ENCODE measurements around the gene SPATA7.

The SPATA7 gene

GRCh38 chr14:88479574-88479987 lies 94.1 kb downstream of the SPATA7 start:
- DNase-seq (ENCODE audit: low read depth in 2 of 2, low spot score in 1 of 2) = no peak

GRCh38 chr14:88481059-88481458 lies 95.6 kb downstream of the SPATA7 start:
- DNase-seq (ENCODE audit: low read depth in 2 of 2, low spot score in 1 of 2) = no peak

- DNase-seq (ENCODE audit: low read depth in 2 of 2, low spot score in 1 of 2) = no peak
Observed at GRCh38 chr14:88481794-88482193, 96.3 kb downstream of the SPATA7 start.

- DNase-seq (ENCODE audit: low read depth in 2 of 2, low spot score in 1 of 2) = no peak
Observed at GRCh38 chr14:88482524-88482923, 97.1 kb downstream of the SPATA7 start.
